NOMO-1 (cell line): ENCODE measurements around the gene KRT8.

Source experiments
- DNase-seq, 2 experiments: peaks; one replicate each; lab custom pipeline; 2025; ENCODE audit not compliant: unreplicated experiment in 2 of 2; lab: John Stamatoyannopoulos, UW

The KRT8 gene

DNA sequence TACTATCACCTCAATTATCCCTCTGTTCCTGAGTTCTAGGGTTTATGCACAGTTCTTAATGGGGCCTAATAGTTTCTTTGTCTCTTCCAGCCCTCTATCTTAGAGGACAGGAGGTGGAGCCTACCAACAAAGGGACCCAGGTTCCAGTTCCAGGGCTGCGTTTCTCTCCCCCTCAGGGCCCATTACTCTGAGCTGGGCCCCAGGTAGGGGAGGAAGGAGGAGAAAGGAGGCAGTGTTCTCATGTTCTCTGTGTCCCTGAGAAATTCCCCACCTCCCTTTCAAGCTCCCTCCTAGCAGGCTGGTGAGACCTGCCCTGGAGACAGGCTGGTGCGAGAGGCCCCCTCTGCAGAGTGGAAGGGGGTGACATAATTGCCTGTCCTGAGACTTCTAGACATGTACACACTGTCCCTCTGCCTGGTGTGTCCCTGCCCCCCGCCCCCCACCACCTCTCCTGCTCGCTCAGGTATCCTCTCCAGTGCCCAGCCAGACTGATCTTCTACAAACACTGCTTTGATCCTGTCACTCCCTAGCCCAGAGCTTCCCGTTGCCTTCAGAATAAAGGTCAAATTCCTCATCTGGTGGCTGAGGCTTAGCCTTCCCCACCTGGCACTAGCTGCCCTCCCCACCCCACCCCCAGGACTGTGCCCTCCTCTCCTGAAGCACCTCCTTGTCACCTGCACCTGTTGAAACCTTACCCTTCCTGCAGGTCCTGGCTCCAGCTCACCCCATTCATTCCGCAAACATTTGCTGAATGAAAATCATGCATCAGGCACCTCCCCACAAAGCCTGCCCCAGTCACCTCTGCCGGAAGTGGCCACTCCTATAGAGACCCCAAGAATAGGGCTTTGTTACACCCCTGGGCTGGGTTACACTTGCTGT is 21.1 kb upstream of the KRT8 start:
- DNase-seq, result no peak

DNA sequence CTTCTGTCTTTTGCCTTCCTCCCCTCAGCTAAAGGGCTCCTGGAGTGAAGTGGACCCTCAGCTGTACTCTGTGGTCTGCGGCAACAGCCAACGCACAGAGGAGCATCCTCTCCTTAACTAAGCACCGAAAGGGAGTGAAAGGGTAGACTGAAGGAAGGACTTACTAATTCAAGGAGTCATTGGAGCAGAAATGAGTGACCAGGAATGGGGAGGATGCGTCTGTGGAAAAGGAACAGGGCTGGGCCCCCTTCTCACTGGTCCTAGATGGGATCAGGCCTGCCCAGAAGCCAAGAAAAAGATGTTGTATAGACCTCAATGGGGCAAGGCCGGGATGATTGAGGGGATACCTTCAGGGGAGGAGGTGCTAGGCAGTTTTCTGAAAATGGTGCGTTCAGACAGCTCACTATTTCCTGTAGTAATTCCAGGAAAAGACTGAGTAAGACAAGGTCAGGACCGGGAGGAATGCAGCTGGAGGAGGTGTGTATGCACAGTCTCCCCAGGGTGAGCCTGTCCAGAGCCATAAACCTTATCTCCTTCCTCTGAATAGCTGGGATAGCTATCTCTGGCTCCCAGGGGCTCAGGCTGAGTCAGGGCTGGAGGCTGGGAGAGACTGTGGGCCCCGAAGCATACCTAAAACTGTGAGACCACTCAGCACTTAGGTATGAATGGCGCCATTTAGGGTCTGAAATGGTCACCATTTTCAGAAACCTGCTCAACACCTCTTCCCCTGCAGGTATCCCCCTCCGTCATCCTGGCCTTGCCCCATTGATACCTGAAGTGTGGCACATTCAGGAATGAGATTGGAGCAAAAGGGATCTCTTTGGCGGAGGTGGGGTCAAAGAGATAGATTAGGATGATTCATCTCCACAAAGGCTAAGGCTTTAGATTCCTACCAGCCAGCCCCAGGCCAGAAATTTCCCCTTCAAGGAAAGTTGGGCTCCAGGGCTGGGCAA is 20.2 kb upstream of the KRT8 start:
- no peak for DNase-seq

DNA sequence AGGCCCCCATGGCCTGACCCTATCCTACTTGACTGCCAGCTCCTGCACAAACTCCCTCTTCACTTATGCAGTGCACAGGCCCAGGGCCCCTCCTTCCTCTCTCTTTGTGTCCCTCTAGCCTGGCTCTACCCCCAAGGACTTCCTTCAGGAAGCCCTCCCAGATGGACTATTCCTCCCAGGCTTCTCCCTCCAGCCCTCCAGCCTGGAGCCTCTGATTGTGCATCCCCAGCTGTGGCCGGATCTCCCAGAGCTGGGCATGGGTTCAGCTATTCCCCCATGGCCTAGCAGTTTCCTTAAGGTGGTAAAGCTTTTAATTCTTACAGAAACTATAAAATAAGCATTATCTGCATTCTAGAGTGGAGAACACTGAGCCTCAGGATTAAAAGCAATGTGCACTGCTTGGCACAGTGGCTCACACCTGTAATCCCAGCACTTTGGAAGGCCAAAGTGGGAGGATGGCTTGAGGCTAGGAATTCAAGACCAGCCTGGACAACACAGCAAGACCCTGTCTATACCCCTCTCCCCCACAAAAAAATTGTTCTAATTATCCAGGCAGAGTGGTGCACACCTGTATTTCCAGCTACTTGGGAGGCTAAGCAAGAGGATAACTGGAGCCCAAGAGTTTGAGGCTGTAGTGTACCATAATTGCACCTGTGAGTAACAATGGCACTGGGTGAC is 16.8 kb upstream of the KRT8 start:
- DNase-seq, result no peak

DNA sequence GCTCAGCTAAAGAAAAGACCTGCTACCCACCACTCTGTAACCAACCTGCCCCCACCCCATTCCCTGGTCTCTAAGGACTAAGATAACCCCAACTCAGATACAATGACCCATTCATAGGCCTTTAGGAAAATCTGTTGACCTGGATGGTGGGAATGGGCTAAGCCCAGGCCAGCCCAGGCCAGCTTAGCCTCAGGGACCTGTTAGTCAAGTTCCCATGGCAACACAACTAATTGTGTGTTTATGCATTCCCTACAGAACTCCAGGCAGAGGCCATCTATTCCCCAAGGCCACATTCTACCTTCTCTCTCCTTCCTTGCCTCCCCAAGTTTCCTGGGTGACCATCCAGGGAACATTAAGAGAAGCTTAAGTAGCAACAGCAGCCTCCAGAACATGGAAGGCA is 16.1 kb upstream of the KRT8 start:
- DNase-seq, result no peak

DNA sequence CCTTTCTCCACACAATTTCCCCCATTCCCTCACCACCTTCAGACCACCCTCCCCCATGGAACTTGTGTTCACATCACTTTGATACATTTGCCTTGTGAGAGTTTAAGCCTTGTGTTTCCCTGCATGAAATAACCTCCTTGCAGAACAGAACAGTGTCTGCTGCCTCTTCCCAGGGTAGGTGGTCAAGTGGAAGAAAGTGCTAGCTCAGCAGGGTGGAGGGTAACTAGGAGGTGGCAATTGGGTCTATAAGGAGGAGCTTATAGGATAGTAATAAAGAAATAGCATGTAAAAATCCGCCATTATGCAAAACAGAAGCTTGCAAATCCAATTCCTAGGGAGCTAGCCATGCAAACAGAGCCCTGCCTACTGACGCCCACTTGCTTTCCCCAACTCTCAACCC is 13.9 kb upstream of the KRT8 start:
- DNase-seq, result no peak

DNA sequence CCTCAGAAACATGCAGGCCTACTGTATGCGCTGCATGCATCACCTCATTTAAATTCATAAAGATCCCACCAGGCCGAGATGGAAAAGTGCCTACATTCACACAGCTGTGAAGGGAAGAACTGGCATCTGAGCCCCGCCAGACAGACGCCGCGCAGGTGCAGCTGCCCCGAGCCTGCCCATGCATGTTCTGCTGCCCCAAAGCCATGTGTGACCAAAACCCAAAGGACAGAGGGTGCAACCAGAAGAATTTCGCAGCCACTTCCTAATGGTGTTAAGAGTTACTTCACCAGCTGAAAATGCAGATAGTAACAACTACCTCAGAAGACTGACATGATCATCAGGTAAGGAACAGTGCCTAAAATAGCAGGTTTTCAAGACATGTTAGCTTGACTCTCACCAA is 13.5 kb upstream of the KRT8 start:
- no peak for DNase-seq

DNA sequence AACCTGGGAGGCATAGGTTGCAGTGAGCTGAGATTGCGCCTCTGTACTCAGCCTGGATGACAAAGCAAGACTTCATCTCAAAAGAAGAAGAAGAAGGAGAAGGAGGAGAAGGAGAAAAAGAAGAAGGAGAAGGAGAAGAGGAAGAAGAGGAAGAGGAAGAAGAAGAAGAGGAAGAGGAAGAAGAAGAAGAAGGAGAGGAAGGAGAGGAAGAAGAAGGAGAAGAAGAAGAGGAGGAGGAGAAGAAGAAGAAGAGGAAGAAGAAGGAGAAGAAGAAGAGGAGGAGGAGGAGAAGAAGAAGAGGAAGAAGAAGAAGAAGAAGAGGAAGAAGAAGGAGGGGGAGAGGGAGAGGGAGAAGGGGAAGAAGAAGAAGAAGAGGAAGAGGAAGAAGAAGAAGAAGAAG is 12.9 kb upstream of the KRT8 start:
- no peak for DNase-seq

DNA sequence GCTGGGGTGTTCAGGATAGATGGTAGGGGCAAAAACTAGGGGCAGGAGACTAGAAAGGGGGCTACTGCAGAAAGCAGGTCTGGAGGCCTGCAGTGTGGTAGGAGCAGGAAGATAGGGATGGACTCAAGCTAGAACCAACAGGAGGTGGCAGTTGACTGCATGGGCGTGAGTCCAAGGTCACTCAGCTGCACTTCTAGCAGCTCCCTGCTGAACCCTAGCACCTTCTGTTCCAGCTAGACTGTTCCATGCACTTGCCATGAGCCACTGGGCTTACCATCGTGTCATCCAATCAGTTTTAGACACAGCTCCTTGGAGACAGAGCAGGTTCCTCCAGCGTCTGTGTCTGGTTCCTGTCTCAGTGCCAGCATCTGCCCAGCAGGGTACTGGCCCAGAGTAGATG is 11.3 kb upstream of the KRT8 start:
- no peak for DNase-seq

DNA sequence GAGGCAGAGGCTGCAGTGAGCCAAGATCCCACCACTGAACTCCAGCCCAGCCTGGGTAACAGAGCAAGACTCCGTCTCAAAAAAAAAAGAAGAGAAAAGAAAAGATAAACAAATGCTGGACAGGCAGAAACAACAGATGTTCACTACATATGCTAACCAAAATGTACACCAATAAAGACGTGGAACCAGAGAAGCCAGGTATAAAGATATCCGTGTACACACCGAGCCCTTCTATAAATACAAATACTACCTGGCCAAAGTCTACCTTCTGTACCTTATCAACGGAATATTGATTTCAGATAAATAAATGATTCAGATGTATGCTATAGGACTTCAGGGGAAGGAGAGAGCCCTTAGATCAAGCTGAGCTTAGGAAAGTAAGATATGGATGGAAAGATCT is 10.8 kb upstream of the KRT8 start:
- no peak for DNase-seq

DNA sequence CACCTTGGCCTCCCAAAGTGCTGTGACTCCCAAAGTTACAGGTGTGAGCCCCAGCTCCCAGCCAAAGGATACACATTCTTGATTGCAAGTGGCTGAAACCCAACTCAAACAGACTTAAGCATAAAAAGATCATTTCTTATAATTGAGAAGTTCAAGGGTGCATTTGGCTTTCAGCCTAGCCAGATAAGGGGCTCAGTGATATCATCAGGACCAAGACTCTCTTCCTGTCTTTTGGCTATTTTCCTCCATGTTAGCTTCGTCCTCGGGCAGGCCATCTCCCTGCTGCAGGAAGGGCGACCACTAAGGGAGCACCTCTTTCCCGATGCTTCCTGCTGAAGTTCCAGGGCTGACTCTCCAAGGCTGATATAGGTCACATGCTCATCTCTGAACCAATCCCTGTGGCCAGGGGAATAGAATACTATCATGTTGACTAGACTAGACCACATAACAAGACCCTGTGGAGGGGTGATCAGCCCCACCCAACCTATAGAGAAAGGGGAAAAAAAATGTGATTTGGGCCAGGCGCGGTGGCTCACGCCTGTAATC is 9.8 kb upstream of the KRT8 start:
- no peak for DNase-seq

DNA sequence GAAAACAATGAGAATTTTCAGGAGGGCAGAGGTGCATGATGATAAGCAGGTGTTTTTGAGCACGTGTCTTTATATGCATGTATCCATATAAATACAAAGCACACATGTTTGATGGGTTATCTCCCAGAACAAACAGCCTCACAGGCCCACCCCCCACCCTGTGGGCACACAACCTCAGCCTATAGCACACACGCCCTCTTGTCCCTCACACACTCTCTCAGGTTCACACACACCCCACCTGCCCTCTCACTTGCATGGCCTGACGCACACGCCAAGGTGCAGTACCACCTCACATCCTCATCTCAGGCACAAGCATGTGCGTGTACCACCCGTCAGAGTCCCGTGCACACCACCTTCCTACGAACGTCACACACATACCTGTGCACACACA is 8.6 kb upstream of the KRT8 start:
- no peak for DNase-seq

DNA sequence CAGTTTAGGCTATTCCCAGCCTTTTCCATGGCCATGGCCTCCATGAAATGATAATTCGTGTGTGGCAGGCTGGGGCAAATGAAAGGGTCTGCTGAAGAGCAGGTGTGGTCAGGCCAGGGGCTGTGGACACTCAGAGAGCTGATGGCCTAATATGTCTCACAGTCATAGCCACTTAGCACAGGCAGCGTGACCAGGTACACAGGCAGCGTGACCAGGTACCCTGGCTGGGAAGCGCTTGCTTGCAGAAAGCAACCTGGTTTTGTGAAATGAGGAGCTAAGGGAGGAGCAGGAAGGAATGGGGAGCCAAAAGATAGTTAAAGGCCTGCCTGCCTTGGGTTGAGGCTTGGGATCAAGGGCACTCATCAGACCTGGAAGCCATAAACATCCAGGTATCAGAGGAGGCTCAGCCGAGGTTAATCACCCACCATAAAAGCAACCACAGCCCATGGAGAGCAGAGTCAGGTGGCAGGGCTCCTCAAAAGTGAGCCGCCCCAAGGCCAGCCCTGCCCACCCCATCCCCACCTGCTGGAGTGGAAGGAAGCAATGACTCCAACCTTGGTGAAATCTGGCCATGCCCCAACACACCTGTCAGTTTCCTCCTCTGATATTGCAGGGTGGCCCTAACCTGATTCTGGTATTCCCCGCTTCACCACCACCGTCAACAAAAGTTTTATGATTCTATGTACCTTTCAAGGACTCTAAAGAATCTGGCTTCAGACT is 8.0 kb upstream of the KRT8 start:
- DNase-seq, result no peak

DNA sequence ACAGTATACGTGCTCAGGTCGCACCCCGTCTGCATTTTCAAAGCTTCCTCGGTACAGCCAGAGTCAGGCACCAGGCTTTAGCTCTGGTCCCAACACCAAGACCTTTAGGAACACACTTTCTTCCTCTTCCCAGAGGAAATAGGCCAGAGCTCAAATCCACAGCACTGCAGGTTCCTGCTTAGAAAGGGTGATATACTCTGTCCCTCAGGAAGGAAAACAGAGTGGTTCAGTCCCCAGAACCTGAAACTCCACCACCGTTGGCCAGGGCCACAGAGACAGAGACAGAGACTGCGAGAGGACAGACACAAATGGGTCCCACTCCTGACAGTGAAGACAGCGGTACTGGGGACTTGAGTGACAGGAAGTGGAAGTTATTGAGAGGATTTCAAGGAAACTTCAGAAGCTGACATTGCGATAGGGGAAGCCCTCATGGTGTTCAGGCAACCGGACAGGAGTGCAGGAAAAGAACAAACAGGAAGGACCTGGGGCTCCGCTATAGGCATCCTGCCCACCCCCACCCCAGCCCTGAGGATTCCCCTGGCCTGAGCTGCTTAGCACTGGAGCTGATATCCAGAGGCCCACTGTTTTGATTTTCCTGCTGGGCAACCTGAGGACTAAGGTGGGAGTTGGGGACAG is 5.5 kb upstream of the KRT8 start:
- DNase-seq, result no peak

DNA sequence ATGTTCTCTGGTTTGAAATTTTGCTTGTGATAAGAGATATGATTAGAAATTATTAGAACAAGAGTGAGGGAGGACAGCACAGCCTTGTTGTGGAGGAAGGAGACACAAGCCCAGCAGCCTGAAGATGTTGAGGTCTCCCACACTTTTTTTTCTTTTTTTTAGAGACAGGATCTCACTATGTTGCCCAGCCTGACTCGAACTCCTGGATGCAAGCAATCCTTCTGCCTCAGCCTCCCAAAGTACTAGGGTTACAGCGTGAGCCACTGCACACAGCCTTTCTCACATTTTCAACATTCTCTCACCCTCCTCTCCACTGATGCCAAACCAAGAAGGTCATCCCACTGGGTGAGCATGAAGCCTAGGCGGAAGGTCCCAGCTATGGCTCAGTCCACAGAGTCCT is 4.9 kb upstream of the KRT8 start:
- DNase-seq, result no peak

DNA sequence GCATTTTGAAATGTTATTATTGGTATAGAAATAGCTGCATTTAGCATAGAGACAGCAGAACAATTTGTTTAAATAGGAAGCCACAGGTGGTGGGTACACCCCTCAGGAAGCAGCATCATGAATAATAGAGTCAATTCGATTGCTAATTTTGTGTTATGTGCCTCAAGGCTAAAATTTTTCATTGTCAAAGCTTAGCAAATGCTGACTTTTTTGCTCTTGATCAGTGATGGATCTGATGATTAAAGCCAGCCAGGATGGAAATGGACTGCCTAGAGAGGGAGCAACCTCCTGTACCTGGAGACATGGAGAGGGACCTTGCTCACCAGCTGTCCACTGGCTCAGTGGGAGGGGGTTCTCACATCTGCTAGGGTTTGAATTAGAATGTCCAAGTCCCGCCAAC is 4.5 kb upstream of the KRT8 start:
- no peak for DNase-seq

DNA sequence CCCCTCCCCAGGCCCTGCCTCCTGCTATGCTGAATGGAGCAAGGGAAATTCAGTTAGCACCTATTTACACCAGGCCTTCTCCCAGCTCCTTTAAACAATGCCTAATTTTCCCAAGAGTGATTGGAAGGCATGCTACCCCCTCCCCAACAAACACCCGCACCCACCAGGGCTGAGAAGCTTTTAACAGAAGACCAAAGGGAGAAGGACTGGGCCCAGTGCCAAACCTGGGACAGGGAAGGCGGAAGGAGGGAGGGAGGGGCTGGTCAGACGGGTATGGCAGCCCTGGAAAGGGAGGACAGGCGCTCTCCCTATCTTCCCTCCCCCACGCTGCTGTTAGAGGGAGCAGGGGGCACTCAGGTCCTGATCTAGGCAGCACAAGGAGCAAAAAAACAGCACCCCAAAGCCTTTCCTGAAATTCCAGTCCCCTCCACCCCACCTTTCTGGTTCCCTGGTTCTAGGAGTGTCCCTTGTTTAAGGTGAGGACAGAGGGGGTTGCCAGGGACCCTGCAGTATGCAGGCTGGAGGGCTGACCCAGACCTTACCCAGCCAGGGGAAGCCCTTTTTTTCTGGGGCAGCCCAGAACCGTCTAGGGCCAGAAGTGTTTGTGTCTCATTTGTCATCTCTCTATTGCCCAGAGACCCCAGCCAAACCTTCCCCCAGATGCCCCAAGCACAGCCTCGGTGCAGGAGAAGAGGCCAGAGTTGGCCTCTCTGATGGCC is 2.4 kb upstream of the KRT8 start:
- DNase-seq, result no peak

DNA sequence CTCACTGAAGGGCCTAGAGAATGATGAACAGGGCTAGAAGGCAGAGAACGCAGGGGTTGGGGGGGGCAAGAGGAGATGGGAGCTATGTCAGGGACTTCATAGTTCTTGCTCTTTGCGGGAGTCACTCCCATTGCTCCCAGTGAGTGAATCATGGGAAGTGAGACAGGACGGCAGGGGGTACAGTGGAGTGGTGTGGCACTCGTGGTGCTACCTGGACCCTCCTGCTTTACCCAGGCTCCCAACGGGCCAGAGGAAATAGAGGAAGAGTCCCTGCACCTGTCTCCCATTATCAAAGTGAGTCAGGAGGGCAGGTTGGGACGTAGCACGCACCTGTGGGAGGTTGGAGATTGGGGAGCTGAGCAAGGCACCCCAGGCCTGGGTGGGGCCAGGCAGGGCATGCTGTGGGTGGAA is 1.3 kb upstream of the KRT8 start:
- no peak for DNase-seq

DNA sequence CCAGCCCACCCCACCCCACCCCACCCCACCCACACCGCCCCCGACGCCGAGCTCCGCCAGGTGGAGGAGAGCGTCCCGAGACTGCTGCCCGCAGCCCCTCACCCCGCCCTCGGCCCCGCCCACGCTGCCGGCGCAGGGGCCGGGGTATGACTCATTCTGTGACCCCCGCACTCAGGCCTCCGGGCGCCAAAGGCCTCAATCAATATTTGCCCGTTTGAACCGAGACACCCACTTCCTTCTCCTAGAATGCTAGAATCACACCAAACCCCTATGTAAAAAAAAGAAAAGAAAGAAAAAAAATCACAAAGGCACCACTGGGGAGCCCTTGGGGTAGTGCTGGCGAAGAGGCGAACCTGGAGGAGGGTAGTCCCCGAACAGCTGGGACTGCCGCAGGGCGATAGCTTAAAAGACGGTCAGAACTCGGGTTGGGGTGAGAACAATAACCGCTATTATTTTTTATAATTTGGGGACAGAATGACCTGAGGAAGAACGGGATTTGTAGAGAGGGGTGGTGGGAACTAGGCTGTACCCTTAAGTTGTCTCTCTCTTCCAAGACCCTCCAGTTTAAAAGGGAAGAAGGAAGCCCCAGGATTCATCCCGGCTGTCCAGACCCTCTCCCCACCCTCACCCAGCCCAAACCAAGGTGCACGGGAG is 894 bp downstream of the KRT8 start:
- DNase-seq, result peak; percentile 67 to 72
